Memory B cell (primary cell): ENCODE measurements around the gene TOMM6.

Source experiments
- ATAC-seq: fragments of 150-1000 bp; cut with Tn5 transposase; 2 replicates; pipeline ENCODE4 v1.10.0; 2021; ENCODE audit warnings: low read depth, mild to moderate bottlenecking, moderate library complexity
- DNase-seq, 2 donors: peaks; one replicate each; pipeline ENCODE4 v3.0.0; 2022; ENCODE audit warnings: low spot score in 2 of 2
- H3K27ac Mint-ChIP-seq: one replicate; pipeline ENCODE4 v1.8.0; 2022; ENCODE audit warnings: mild to moderate bottlenecking, moderate library complexity, mixed read lengths
- H3K27me3 Mint-ChIP-seq: one replicate; pipeline ENCODE4 v1.8.0; 2022; ENCODE audit warnings: mixed read lengths
- H3K36me3 Mint-ChIP-seq: one replicate; pipeline ENCODE4 v1.8.0; 2022; ENCODE audit warnings: mild to moderate bottlenecking, mixed read lengths
- H3K4me1 Mint-ChIP-seq: one replicate; pipeline ENCODE4 v1.8.0; 2022; ENCODE audit warnings: mixed read lengths
- H3K4me3 Mint-ChIP-seq: one replicate; pipeline ENCODE4 v1.8.0; 2022; ENCODE audit warnings: mild to moderate bottlenecking, moderate library complexity, mixed read lengths
- H3K9me3 Mint-ChIP-seq: one replicate; pipeline ENCODE4 v1.8.0; 2022; ENCODE audit warnings: mixed read lengths

The TOMM6 gene

GRCh38 chr6:41787219-41787917, at the start of gene TOMM6:
Gene TOMM6, plus strand, starts transcription at chr6:41787694. Its CDS starts 4 bp downstream, at chr6:41787698.
- Mint-ChIP-seq H3K27me3 (no peaks in the 10 kb centered on the region), H3K4me1 (peaks cover 18% of the 10 kb centered on the region), H3K9me3 (no peaks in the 10 kb centered on the region), H3K27ac (peak within 1 kb of the TSS; percentile 97), H3K36me3 (peaks cover 4% of the 10 kb centered on the region), H3K4me3 (peak within 1 kb of the TSS; percentile 94)
- DNase-seq (peak; percentile 95 to 96), ATAC-seq (peak; percentile 80)

- Mint-ChIP-seq H3K27ac (no peak overlapping the region), H3K4me3 (no peak overlapping the region), H3K4me1 (peaks cover 7% of the 10 kb centered on the region), H3K36me3 (no peaks in the 10 kb centered on the region), H3K27me3 (peaks cover 3% of the 10 kb centered on the region), H3K9me3 (no peaks in the 10 kb centered on the region)
- DNase-seq (no peak), ATAC-seq (no peak)
Measured at GRCh38 chr6:41739041-41739440, 48.5 kb upstream of the TOMM6 start.

DNA sequence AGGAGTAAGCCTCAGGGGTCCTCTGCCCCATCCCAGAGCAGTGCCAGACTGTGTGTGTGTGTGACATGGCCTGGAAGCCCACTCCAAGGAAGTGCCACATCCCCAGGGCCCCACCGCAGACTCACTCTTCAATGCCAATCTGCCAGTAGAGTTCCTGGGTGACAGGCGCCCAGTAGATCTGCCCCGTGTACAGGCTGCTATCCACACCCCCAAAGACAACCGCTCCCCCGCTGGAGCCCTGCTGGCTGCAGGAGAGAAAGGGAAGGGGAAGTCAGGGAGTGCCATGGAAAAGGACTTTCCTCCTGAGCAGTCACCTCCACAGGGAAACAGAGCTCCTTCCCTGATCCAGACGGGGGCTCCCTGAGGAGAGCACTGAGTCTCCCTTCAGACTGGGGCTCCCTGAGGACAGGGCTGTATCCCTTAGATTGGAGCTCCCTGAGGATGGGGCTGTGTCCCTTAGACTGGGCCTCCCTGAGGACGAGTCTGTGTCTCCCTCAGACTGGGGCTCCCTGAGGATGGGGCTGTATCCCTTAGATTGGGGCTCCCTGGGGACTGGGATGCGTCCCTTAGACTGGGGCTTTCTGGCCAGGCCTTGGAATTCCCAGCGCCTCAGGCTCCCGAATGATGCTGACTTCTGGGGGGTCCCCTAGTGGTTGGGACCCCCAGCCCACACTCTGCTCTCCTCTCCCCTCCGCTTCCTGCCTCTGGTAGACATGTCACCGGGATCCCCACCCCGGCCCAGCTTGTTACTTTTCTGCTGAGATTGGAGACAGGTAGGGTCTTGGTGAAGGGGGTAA, 46.9 kb upstream of the TOMM6 start:
- ATAC-seq (no peak), DNase-seq (no peak)
- H3K27me3 Mint-ChIP-seq = peaks cover 6% of the 10 kb centered on the region
- H3K36me3 Mint-ChIP-seq = no peaks in the 10 kb centered on the region
- no peak overlapping the region for H3K27ac Mint-ChIP-seq
- H3K9me3 Mint-ChIP-seq = no peaks in the 10 kb centered on the region
- H3K4me1 Mint-ChIP-seq = peaks cover 10% of the 10 kb centered on the region
- no peak overlapping the region for H3K4me3 Mint-ChIP-seq

- Mint-ChIP-seq H3K4me1 (peaks cover 3% of the 10 kb centered on the region), H3K36me3 (no peaks in the 10 kb centered on the region), H3K27ac (peak overlapping the region; percentile 18), H3K4me3 (no peak overlapping the region), H3K27me3 (peaks cover 6% of the 10 kb centered on the region), H3K9me3 (no peaks in the 10 kb centered on the region)
- DNase-seq (no peak), ATAC-seq (no peak)
Measured at GRCh38 chr6:41741625-41742490, 45.6 kb upstream of the TOMM6 start.

GRCh38 chr6:41743406-41744235, 43.9 kb upstream of the TOMM6 start:
- Mint-ChIP-seq H3K27me3 (peaks cover 8% of the 10 kb centered on the region), H3K4me3 (no peak overlapping the region), H3K4me1 (peaks cover 3% of the 10 kb centered on the region), H3K36me3 (no peaks in the 10 kb centered on the region), H3K9me3 (no peaks in the 10 kb centered on the region), H3K27ac (no peak overlapping the region)
- DNase-seq (no peak), ATAC-seq (no peak)

DNA sequence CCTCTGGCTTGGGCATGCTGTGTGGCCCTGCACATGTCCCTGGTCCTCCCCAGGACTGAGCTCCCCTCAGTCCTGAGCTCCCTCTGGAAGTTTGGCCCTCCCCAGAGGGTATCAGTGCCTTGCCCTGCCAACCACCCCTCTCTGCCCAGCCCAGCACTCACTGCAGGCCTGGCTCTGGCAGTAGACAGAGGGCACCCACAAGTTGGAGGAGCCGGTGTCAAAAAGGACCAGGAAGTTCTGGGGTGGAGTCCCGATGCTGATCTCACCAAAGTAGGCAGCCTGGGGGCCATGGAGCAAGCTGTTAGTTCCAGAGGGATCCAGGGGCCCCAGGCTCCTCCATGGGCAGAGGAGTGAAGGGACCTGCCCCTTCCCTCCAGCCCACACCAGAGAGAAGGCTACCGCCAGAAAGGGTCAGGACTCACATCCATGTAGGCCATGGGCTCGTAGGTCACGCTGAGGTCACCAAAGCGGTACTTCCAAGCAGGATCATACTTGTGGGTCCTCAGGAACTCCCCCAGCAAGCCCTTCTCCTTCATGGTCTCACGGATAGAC, 43.2 kb upstream of the TOMM6 start:
- Mint-ChIP-seq H3K27ac (no peak overlapping the region), H3K9me3 (no peaks in the 10 kb centered on the region)

DNA sequence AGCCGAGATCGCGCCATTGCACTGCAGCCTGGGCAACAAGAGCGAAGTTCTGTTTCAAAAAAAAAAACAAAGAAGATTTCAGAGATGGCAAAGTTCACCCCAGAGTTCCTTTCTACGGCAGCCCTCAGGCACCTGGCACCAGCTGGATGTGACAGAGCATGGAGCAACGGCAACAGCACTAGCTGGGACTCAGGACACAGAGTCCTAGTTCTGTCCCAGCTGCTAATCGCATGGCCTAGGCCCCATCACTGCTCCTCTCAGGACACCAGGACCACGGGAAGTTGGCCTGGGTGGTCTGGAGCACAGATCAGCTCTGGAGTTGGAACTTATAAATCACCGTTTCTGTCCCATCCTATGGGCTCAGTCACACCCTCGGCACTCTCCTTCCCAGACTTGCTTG, 41.4 kb upstream of the TOMM6 start:
- H3K4me3 Mint-ChIP-seq = no peak overlapping the region
- no peak overlapping the region for H3K27ac Mint-ChIP-seq
- H3K36me3 Mint-ChIP-seq = no peaks in the 10 kb centered on the region
- DNase-seq (no peak), ATAC-seq (no peak)
- H3K4me1 Mint-ChIP-seq = peaks cover 3% of the 10 kb centered on the region
- no peaks in the 10 kb centered on the region for H3K9me3 Mint-ChIP-seq
- H3K27me3 Mint-ChIP-seq = peaks cover 8% of the 10 kb centered on the region

More for the DNA sequence above, 43.2 kb upstream of the TOMM6 start:
- DNase-seq = no peak
- no peaks in the 10 kb centered on the region for H3K36me3 Mint-ChIP-seq
- ATAC-seq = no peak
- peaks cover 3% of the 10 kb centered on the region for H3K4me1 Mint-ChIP-seq
- no peak overlapping the region for H3K4me3 Mint-ChIP-seq
- peaks cover 8% of the 10 kb centered on the region for H3K27me3 Mint-ChIP-seq

- Mint-ChIP-seq H3K36me3 (no peaks in the 10 kb centered on the region), H3K27me3 (peaks cover 7% of the 10 kb centered on the region), H3K27ac (no peak within 1 kb of the TSS), H3K4me1 (peaks cover 3% of the 10 kb centered on the region), H3K4me3 (no peak within 1 kb of the TSS), H3K9me3 (no peaks in the 10 kb centered on the region)
- ATAC-seq (no peak), DNase-seq (no peak)
Measured at GRCh38 chr6:41747256-41748101, 40.0 kb upstream of the TOMM6 start, which contains the start of gene PGC. Gene PGC, minus strand, starts transcription at chr6:41747397. Its CDS starts 63 bp downstream, at chr6:41747334.

GRCh38 chr6:41748102-41748477, 39.4 kb upstream of the TOMM6 start:
- Mint-ChIP-seq H3K27ac (no peak overlapping the region), H3K36me3 (no peaks in the 10 kb centered on the region), H3K4me3 (no peak overlapping the region), H3K4me1 (peaks cover 3% of the 10 kb centered on the region), H3K9me3 (no peaks in the 10 kb centered on the region), H3K27me3 (peaks cover 8% of the 10 kb centered on the region)
- ATAC-seq (no peak), DNase-seq (no peak)

DNA sequence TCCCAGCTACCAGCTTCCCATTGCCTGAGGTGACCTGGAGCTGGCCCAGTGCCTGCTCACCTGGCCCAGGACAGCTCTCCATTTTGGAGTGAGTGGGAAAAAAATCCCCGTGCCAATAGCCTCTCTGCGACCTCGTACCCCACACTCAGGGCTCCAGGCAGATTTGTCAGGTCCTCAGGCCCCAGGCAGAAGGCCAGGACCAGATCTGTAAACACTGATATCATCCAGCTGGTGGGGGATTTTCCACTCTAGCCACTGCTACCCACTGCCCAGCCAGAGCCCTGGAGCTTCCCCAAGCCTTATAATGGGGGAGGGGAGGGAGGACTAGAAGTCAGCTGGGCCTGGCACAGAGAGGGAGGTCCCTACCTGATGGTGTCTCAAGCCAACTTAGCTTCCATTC, 39.0 kb upstream of the TOMM6 start:
- no peaks in the 10 kb centered on the region for H3K9me3 Mint-ChIP-seq
- ATAC-seq = no peak
- H3K4me3 Mint-ChIP-seq = no peak overlapping the region
- peaks cover 3% of the 10 kb centered on the region for H3K4me1 Mint-ChIP-seq
- H3K27me3 Mint-ChIP-seq = peaks cover 9% of the 10 kb centered on the region
- DNase-seq = no peak
- no peak overlapping the region for H3K27ac Mint-ChIP-seq
- H3K36me3 Mint-ChIP-seq = no peaks in the 10 kb centered on the region

- no peaks in the 10 kb centered on the region for H3K36me3 Mint-ChIP-seq
- no peak overlapping the region for H3K27ac Mint-ChIP-seq
- no peak for DNase-seq
- H3K4me3 Mint-ChIP-seq = no peak overlapping the region
- H3K27me3 Mint-ChIP-seq = peaks cover 10% of the 10 kb centered on the region
- H3K4me1 Mint-ChIP-seq = no peaks in the 10 kb centered on the region
- H3K9me3 Mint-ChIP-seq = no peaks in the 10 kb centered on the region
- no peak for ATAC-seq
Measured at GRCh38 chr6:41750374-41750773, 37.1 kb upstream of the TOMM6 start.

DNA sequence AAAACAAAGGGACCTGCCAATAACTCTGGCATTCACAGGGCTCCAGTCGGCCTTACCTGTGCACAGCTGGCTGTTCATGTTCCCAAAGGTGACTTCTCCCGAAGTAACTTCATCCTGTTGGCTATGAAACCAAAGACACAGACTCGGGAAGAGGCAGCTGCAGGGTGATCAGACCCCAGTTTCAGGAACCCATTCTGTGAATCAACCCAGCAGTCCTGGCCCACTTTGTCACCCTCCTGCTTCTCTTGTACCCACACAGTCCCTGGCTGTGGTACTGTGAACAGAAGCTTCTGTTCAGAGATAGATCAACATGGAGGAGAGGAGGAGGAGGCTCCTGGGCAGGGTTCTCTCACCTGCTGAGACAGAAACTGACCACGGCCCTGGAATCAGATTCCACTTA, 31.6 kb upstream of the TOMM6 start:
- ATAC-seq = no peak
- Mint-ChIP-seq H3K9me3 (no peaks in the 10 kb centered on the region), H3K36me3 (no peaks in the 10 kb centered on the region), H3K27ac (no peak overlapping the region), H3K4me1 (no peaks in the 10 kb centered on the region), H3K4me3 (no peak overlapping the region), H3K27me3 (peaks cover 8% of the 10 kb centered on the region)
- DNase-seq = no peak
